Gastroesophageal sphincter (tissue), 4 donors: Measurements from ENCODE around the gene RPS23. TPM values are rescaled to one million over a fixed set of nuclear protein-coding genes. Genes with fewer than 3 reads are reported as not detected.
"Not testable (repeated sequence)": the region's sequence is repeated elsewhere in the genome, so short reads cannot be mapped to it uniquely, and the experiment has no call there.

Experiments
- ATAC-seq: fragments of 150-250 bp; one replicate; pipeline ENCODE4 v1.9.1; 2016; ENCODE audit warnings: mild to moderate bottlenecking, moderate library complexity
- H3K27ac ChIP-seq, 4 donors: fragments of 200-600 bp; sonication (generic) in 3 of 4; 1 replicate in 3 of 4; 2 replicates in 1 of 4; pipeline ENCODE4 v1.5.1; 2016 to 2019
- H3K27me3 ChIP-seq: fragments of 200-600 bp; sonication (generic); one replicate; pipeline ENCODE4 v1.5.1; 2019
- H3K36me3 ChIP-seq, 2 donors: fragments of 200-600 bp; sonication (generic); one replicate each; pipeline ENCODE4 v1.5.1; 2019; ENCODE audit warnings: control low read depth in 1 of 2
- H3K4me1 ChIP-seq, 3 donors: fragments of 200-600 bp; sonication (generic); 1 replicate in 2 of 3; 2 replicates in 1 of 3; pipeline ENCODE4 v1.5.1; 2016 to 2019; ENCODE audit warnings: control low read depth in 2 of 3
- H3K4me3 ChIP-seq, 2 donors: fragments of 200-600 bp; sonication (generic); one replicate each; pipeline ENCODE4 v1.5.1; 2019; ENCODE audit warnings: mild to moderate bottlenecking in 1 of 2, moderate library complexity in 1 of 2
- H3K9me3 ChIP-seq, 3 donors: fragments of 200-600 bp; sonication (generic); one replicate each; pipeline ENCODE4 v1.5.1; 2017 to 2019; ENCODE audit warnings: control low read depth in 2 of 3
- EP300 ChIP-seq: sonication (generic); formaldehyde crosslinking; IDR thresholded peaks from one replicate; pipeline ENCODE4 v1.6.1; 2017; ENCODE audit warnings: antibody characterized with exemption, mild to moderate bottlenecking
- POLR2A ChIP-seq, 2 donors: fragments of 450-650 bp; IDR thresholded peaks; one replicate each; pipeline ENCODE4 v1.6.1; 2017; ENCODE audit warnings: antibody characterized with exemption in 2 of 2, mild to moderate bottlenecking in 2 of 2, moderate library complexity in 1 of 2
- POLR2AphosphoS5 ChIP-seq: sonication (generic); formaldehyde crosslinking; IDR thresholded peaks from one replicate; pipeline ENCODE4 v1.6.1; 2017; ENCODE audit warnings: antibody characterized with exemption
- WGBS, 2 donors: methylation state at CpG; one replicate each; pipeline ENCODE4 v1.1.5; 2018; ENCODE audit warnings: low coverage in 1 of 2; 5-methylcytosine and 5-hydroxymethylcytosine counted together
- total RNA-seq, 4 donors: library from RNA; depleted of rRNA; stranded (reverse); fragments of >200 nt; gene quantifications; one replicate each; pipeline ENCODE4 v1.1.0, GENCODE V29; 2016
- TF ChIP-seq, protein P1 (sequence below), 4 experiments: fragments of 200-600 bp in 2 of 4; fragments of 450-650 bp in 2 of 4; sonication (generic) in 1 of 4; IDR thresholded peaks; one replicate each; pipeline ENCODE4 v1.5.1; 2017 to 2019; ENCODE audit warnings: antibody characterized with exemption in 4 of 4, mild to moderate bottlenecking in 2 of 4, moderate library complexity in 2 of 4

The RPS23 gene
- total RNA-seq, 4 donors from 2014 or later, result 1,991 to 3,565 (median 2,994) TPM

DNA sequence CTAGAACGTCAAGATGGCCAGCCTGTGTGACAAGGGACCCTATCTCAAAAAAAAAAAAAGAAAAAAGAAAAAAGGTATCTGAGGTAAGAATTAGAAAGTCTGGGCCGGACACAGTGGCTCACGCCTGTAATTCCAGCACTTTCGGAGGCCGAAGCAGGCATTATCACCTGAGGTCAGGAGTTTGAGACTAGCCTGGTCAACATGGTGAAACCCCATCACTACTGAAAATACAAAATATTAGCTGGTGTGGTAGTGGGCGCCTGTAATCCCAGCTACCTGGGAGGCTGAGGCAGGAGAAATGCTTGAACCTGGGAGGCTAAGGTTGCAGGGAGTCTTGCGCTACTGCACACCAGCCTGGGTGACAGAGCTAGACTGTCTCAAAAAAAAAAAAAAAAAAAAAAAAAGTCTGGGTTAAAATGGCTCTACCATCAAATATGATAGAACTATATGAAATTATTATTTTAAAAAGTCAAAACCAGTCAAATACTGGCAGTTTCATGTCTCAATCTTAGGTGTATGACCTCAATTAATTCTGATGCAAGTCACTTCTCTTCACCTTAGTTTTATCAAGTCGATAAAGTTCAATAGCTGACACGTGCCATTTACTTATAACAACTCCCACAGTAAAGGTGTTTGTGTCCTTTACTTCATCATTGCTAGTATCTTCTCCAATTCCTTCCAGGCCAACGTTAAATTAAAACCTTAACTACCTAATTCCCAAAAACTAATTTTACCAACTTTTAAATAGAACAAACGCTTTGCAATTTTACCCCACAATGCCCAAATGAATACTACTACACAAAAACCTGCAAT is 1.1 kb downstream of the RPS23 start:
- no peak for ATAC-seq
- Histone ChIP-seq H3K27ac (peak overlapping the region; percentile 49 to 87 (median 80)), H3K4me3 (peak overlapping the region; percentile 80 to 88), H3K4me1 (peaks cover 0 to 32% (median 0%) of the 10 kb centered on the region in 3 donors), H3K36me3 (peaks cover 0 to 41% of the 10 kb centered on the region in 2 donors), H3K27me3 (no peaks in the 10 kb centered on the region), H3K9me3 (no peaks in the 10 kb centered on the region)
- 67% methylated on average over 8 of the region's 11 CpGs for WGBS, 2 donors
- no peak for TF ChIP-seq EP300

DNA sequence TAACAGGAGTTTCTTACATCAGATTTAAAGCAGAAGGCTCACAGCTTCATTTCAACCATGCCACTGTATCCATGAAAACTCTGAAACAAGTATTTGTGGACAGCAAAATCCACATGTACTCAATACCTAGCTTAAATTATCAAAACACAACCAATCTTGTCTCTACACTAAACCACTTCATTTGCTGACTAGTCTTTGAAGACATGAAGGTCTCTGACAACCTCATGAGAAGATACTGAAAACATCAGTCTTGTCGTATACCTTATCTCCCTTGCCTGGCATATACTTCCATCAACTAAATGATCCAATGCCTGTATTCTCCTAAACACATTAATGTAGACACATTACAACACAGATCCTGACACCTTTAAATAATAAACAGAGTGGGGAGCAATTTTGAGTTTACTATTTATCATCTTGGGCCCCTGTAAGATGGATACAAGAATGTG is 2.9 kb downstream of the RPS23 start:
- H3K36me3 ChIP-seq, result peaks cover 0 to 41% of the 10 kb centered on the region in 2 donors
- H3K27me3 ChIP-seq, result no peaks in the 10 kb centered on the region
- no peak overlapping the region for H3K27ac ChIP-seq
- no peak for ATAC-seq
- H3K4me1 ChIP-seq, result peaks cover 0 to 24% (median 0%) of the 10 kb centered on the region in 3 donors
- WGBS, 2 donors, result 77 to 87% methylated on average over 1 of the region's 1 CpG
- no peaks in the 10 kb centered on the region for H3K9me3 ChIP-seq
- TF ChIP-seq POLR2A (IDR thresholded peaks at IDR 0.05) (no peak), POLR2AphosphoS5 (no peak), EP300 (no peak)
- TF ChIP-seq, protein P1, sequence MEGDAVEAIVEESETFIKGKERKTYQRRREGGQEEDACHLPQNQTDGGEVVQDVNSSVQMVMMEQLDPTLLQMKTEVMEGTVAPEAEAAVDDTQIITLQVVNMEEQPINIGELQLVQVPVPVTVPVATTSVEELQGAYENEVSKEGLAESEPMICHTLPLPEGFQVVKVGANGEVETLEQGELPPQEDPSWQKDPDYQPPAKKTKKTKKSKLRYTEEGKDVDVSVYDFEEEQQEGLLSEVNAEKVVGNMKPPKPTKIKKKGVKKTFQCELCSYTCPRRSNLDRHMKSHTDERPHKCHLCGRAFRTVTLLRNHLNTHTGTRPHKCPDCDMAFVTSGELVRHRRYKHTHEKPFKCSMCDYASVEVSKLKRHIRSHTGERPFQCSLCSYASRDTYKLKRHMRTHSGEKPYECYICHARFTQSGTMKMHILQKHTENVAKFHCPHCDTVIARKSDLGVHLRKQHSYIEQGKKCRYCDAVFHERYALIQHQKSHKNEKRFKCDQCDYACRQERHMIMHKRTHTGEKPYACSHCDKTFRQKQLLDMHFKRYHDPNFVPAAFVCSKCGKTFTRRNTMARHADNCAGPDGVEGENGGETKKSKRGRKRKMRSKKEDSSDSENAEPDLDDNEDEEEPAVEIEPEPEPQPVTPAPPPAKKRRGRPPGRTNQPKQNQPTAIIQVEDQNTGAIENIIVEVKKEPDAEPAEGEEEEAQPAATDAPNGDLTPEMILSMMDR (IDR thresholded peaks at IDR 0.05), result no peak
- H3K4me3 ChIP-seq, result no peak overlapping the region

DNA sequence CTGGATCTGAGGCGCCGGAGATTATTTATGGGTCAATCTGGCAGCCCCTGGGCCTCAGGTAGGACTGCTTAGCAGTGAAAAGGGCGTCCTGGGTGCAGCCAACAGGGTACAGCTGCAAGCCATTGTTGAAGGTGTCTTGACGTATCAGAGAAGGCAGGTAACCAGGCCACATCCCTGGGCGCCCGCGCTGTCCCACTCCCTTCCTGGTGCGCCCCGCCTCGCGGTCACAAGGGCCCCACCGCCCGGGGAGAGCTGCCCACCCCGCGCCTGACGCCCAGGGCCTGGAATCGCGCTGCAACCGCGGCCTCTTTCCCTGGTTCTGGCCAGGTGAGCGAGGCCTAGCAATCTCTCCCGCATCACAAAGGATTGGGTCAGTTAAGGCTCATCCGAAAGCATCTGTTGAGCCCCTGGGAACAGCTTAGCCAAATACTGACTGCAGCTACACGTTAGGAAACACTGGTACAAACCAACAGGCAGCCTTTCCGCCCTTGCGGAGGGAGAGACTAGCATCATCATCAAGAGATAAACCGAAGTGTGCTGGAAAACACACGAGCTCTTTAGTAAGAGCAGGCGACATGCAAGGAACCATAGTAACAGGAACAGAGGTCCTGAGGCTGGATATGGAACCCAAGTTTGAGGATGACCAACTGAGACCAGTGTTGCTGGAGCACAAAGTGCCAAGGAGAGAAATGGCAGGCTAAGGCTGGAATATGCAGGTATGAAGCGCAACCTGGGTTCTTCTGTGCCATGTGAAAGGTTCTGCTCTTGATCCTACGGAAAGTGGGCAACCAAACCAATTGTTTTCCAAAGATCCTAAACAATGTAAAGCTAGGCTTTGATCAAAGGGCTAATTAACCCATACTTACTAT is 3.6 kb downstream of the RPS23 start:
- H3K36me3 ChIP-seq, result peaks cover 0 to 41% of the 10 kb centered on the region in 2 donors
- no peak overlapping the region for H3K27ac ChIP-seq
- no peaks in the 10 kb centered on the region for H3K9me3 ChIP-seq
- H3K27me3 ChIP-seq, result no peaks in the 10 kb centered on the region
- no peak overlapping the region for H3K4me3 ChIP-seq
- 88 to 90% methylated on average over 6 to 7 of the region's 31 CpGs for WGBS, 2 donors
- no peak for ATAC-seq
- peaks cover 0 to 22% (median 0%) of the 10 kb centered on the region in 3 donors for H3K4me1 ChIP-seq
- TF ChIP-seq EP300, result no peak
- TF ChIP-seq, protein P1 (IDR thresholded peaks at IDR 0.05), result no peak
- TF ChIP-seq POLR2AphosphoS5, result no peak
- TF ChIP-seq POLR2A (IDR thresholded peaks at IDR 0.05), result no peak

DNA sequence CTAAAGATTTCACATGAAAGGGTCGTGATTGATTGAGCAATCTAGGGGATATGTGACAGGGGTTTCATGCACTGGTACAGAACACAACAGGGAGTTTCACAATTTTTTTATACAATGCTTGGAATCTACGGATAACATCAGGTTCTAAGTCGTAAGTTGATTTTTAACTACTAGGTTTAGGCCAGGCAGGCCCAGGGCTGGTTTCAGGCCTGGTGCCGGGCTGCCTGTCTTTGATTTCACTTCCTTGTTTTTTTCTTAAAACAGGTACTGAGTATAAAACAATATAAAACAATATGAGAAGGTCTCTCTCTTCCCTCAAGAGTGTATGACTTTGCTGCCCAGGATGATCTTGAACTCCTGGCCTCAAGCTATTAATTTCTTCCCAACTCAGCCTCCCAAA is 4.7 kb downstream of the RPS23 start:
- H3K27me3 ChIP-seq, ATAC-seq, H3K9me3 ChIP-seq, H3K4me3 ChIP-seq, H3K27ac ChIP-seq: not testable (repeated sequence)
- H3K36me3 ChIP-seq, result peaks cover 0 to 41% of the 10 kb centered on the region in 2 donors
- H3K4me1 ChIP-seq, result peaks cover 0 to 13% (median 0%) of the 10 kb centered on the region in 3 donors
- 83 to 84% methylated on average over 2 to 4 of the region's 4 CpGs for WGBS, 2 donors

DNA sequence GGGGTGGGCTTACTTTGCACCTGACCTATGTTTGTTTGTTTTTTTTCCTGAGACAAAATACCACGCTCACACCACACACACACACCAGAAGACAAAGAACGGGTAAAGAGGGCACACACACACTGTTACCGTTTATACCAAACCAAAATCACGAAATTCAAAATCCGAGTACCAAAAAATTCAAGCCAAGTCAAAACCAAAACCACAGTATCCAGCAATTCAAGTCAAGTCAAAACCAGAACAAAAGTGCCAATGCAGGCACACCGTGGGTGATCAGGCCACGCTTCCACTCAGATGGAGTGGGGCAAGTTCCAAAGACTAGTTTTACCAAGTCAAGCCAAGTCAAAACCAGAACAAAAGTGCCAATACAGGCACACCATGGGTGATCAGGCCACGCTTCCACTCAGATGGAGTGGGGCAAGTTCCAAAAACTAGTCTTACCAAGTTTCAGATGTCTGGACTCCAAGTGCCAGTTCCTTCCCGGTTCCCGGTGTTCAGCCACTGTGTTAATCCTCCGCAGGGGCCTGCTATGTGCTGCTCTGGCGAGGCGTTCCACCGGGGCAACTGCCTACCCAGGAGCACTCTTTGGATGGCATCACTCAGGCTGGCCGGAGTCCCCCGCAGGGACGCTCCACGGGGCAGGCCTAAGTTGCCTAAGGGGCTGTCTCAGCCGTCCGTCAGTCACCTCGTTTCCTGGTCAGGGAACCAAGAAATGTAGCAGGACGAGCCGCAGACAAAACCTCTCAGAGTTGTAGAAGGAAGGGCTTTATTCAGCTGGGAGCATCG is 5.4 kb downstream of the RPS23 start:
- H3K4me1 ChIP-seq, result peaks cover 0 to 13% (median 0%) of the 10 kb centered on the region in 3 donors
- ATAC-seq, H3K9me3 ChIP-seq, H3K27ac ChIP-seq, H3K27me3 ChIP-seq, H3K4me3 ChIP-seq: not testable (repeated sequence)
- peaks cover 0 to 41% of the 10 kb centered on the region in 2 donors for H3K36me3 ChIP-seq
- 75 to 90% methylated on average over 8 to 9 of the region's 24 CpGs for WGBS, 2 donors

DNA sequence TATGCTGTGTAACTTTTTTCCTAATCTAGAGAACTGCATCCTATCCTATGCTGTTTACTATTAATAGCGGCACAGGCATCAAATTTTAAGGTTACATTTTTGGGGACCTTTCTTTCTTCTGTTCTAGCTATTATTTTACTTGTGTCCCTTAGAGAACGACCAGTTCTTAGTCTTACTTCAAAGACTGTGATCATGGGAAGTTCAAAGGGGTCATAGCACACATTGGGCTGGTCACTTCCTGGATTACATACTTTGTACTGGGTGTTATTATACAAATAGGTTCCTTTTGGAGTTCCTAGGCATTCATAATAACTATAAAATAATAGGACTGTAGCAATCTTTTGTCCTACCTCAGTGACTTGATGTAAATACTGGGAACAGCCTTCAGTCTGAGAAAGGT is 8.8 kb downstream of the RPS23 start:
- not testable (repeated sequence) for H3K27ac ChIP-seq, H3K4me1 ChIP-seq, ATAC-seq, H3K9me3 ChIP-seq, H3K4me3 ChIP-seq, H3K27me3 ChIP-seq
- 75 to 83% methylated on average over 2 of the region's 2 CpGs for WGBS, 2 donors
- peaks cover 0 to 16% of the 10 kb centered on the region in 2 donors for H3K36me3 ChIP-seq

DNA sequence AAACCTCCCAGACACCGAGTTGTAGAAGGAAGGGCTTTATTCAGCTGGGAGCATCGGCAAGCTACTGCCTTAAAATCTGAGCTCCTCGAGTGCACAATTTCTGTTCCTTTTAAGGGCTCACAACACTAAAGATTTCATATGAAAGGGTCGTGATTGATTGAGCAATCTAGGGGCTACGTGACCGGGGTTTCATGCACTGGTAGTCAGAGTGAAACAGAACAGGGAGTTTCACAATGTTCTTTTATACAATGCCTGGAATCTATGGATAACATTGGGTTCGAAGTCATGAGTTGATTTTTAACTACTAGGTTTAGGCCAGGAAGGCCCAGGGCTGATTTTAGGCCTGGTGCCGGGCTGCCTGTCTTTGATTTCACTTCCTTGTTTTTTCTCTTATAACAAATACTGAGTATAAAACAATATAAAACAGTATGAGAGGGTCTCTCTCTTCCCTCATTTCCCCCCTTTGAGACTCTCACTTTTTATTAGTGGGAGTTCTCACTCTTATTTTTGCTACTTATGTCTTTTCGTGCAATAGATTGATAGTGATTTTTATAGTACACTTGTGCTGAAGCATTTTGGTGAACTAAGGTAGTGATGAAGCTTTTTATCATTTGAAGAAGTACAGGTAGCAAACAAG is 10.7 kb downstream of the RPS23 start:
- not testable (repeated sequence) for H3K27ac ChIP-seq, H3K4me1 ChIP-seq, H3K36me3 ChIP-seq, H3K9me3 ChIP-seq, H3K4me3 ChIP-seq, ATAC-seq, H3K27me3 ChIP-seq
- 97% methylated on average over 6 to 9 of the region's 9 CpGs for WGBS, 2 donors
